ENCODE measurements around the gene IPMK.
"Not testable (repeated sequence)": the region's sequence is repeated elsewhere in the genome, so short reads cannot be mapped to it uniquely, and the experiment has no call there.

Gene IPMK

GRCh38 chr10:58240531-58240930 is 27.2 kb downstream of the IPMK start:
- no peak for TF ChIP-seq ZFX (IDR thresholded peaks at IDR 0.05)

GRCh38 chr10:58239561-58240169 is 28.0 kb downstream of the IPMK start:
- H3K27ac ChIP-seq, result no peak overlapping the region
- no peak for TF ChIP-seq ZFX (IDR thresholded peaks at IDR 0.05)
- TF ChIP-seq CTCF (conservative IDR thresholded peaks at IDR 0.05), result no peak

More at GRCh38 chr10:58240531-58240930, 27.2 kb downstream of the IPMK start:
- no peak overlapping the region for H3K27ac ChIP-seq

GRCh38 chr10:58237014-58237834 is 30.5 kb downstream of the IPMK start:
- H3K27ac ChIP-seq, result no peak overlapping the region
- TF ChIP-seq CTCF (conservative IDR thresholded peaks at IDR 0.05) (no peak), ZFX (IDR thresholded peaks at IDR 0.05) (no peak)

GRCh38 chr10:58229856-58230255 is 37.8 kb downstream of the IPMK start:
- not testable (repeated sequence) for H3K27ac ChIP-seq

- H3K27ac ChIP-seq, result no peak overlapping the region
These were observed 42.0 kb downstream of the IPMK start for GRCh38 chr10:58225654-58226053.

GRCh38 chr10:58220769-58221451 is 46.8 kb downstream of the IPMK start:
- H3K27ac ChIP-seq, result no peak overlapping the region
- TF ChIP-seq ZFX (IDR thresholded peaks at IDR 0.05) (no peak), CTCF (conservative IDR thresholded peaks at IDR 0.05) (no peak)

More at GRCh38 chr10:58225654-58226053, 42.0 kb downstream of the IPMK start:
- TF ChIP-seq CTCF (conservative IDR thresholded peaks at IDR 0.05), result no peak
- no peak for TF ChIP-seq ZFX (IDR thresholded peaks at IDR 0.05)

- H3K27ac ChIP-seq, result no peak overlapping the region
- TF ChIP-seq ZFX (IDR thresholded peaks at IDR 0.05) (no peak), CTCF (conservative IDR thresholded peaks at IDR 0.05) (no peak)
These were observed 47.8 kb downstream of the IPMK start for GRCh38 chr10:58219875-58220274.

GRCh38 chr10:58217612-58218011 is 50.1 kb downstream of the IPMK start:
- H3K27ac ChIP-seq, result no peak overlapping the region
- TF ChIP-seq CTCF (conservative IDR thresholded peaks at IDR 0.05) (no peak), ZFX (IDR thresholded peaks at IDR 0.05) (no peak)

Measured in C4-2B (cell line).